HepG2 (cell line): ENCODE data around the gene SCGB2B2. TPM values are rescaled to one million over a fixed set of nuclear protein-coding genes. Genes with fewer than 3 reads are reported as not detected.

Source experiments
- ATAC-seq: fragments of 200-7000 bp; cut with Tn5 transposase; 3 replicates; pipeline ENCODE4 v1.9.1; 2020; ENCODE audit warnings: mild to moderate bottlenecking, moderate library complexity
- BruUV-seq: library from RNA; stranded (reverse); fragments of 400-500 nt; replicated peaks from 2 replicates; lab custom pipeline; 2021; lab: Mats Ljungman, UMichigan
- CTCF ChIA-PET: fragments of 300-600 bp; formaldehyde crosslinking; extraction: SDS; loops from one replicate; lab custom pipeline; 2021; ENCODE audit warnings: low total read pairs, inconsistent platforms, low intra/inter-chr PET ratio; lab: Yijun Ruan, JAX
- POLR2A ChIA-PET: fragments of 350-600 bp; sonication (Branson Sonifier 250); formaldehyde crosslinking; loops from one replicate; lab custom pipeline; 2020; ENCODE audit warnings: antibody characterized with exemption, inconsistent platforms; lab: Yijun Ruan, JAX
- DNase-seq: peaks from one replicate; pipeline ENCODE4 v3.0.0-alpha.2; 2015; ENCODE audit warnings: low spot score
- FAIRE-seq: peaks from 3 replicates; lab custom pipeline; 2011; peaks lifted over from hg19 to GRCh38; lab: Jason Lieb, UNC
- H2AFZ ChIP-seq: one replicate; pipeline ENCODE4 v1.6.1; 2011; ENCODE audit warnings: low read length, inconsistent platforms
- H3K27ac ChIP-seq: fragments of 300-600 bp; 3 replicates; pipeline ENCODE4 v1.8.0; 2011; ENCODE audit warnings: mixed run types, mild to moderate bottlenecking, mixed read lengths, low read length, inconsistent platforms; ENCODE audit not compliant: insufficient read depth; ENCODE audit errors: extremely low read length
- H3K27me3 ChIP-seq, 2 experiments: fragments of 200-600 bp in 1 of 2; 2 replicates in 1 of 2; 3 replicates in 1 of 2; pipeline versions ENCODE4 v1.6.0 to v1.8.0; 2011; ENCODE audit warnings: low read length in 2 of 2, mild to moderate bottlenecking in 2 of 2, moderate library complexity in 2 of 2, inconsistent platforms in 1 of 2; ENCODE audit not compliant: insufficient read depth in 2 of 2, control insufficient read depth in 1 of 2
- H3K36me3 ChIP-seq, 2 experiments: fragments of 200-600 bp in 1 of 2; replicated peaks in 1 of 2; 2 replicates in 1 of 2; 3 replicates in 1 of 2; pipeline versions ENCODE4 v1.5.1 to v1.8.0; 2011; ENCODE audit warnings: low read length in 2 of 2, inconsistent platforms in 1 of 2; ENCODE audit not compliant: insufficient read depth in 2 of 2, control insufficient read depth in 1 of 2
- H3K4me1 ChIP-seq: 2 replicates; pipeline ENCODE4 v1.5.1; 2012; ENCODE audit warnings: low read length, inconsistent platforms; ENCODE audit not compliant: insufficient read depth
- H3K4me2 ChIP-seq: 2 replicates; pipeline ENCODE4 v1.6.0; 2011; ENCODE audit warnings: low read depth, low read length, inconsistent platforms
- H3K4me3 ChIP-seq, 3 experiments: fragments of 200-600 bp in 1 of 3; sonication (generic), shearing (Covaris generic) in 1 of 3; replicated peaks in 1 of 3; 2 replicates each; pipeline ENCODE4 v1.5.1; 2011 to 2016; ENCODE audit warnings: low read length in 3 of 3, inconsistent platforms in 2 of 3, low read depth in 2 of 3, mild to moderate bottlenecking in 2 of 3, control low read depth in 1 of 3, mixed read lengths in 1 of 3; ENCODE audit not compliant: insufficient read depth in 1 of 3
- H3K79me2 ChIP-seq: one replicate; pipeline ENCODE4 v1.6.1; 2011; ENCODE audit warnings: low read length, inconsistent platforms; ENCODE audit not compliant: insufficient read depth
- H3K9ac ChIP-seq: 2 replicates; pipeline ENCODE4 v1.6.0; 2011; ENCODE audit warnings: mild to moderate bottlenecking, low read depth, low read length, inconsistent platforms; ENCODE audit not compliant: insufficient read depth
- H3K9me3 ChIP-seq: 2 replicates; pipeline ENCODE4 v1.5.1; 2012; ENCODE audit warnings: mild to moderate bottlenecking, low read length
- H4K20me1 ChIP-seq: 2 replicates; pipeline ENCODE4 v1.6.0; 2011; ENCODE audit warnings: inconsistent platforms, mild to moderate bottlenecking, low read length, moderate library complexity; ENCODE audit not compliant: insufficient read depth
- BCL6 ChIP-seq: IDR thresholded peaks from 2 replicates; pipeline ENCODE4 v1.6.1; 2016; ENCODE audit warnings: missing genetic modification reagents, missing compliant biosample characterization
- CEBPB ChIP-seq: IDR thresholded peaks from 2 replicates; pipeline ENCODE4 v1.6.1; 2011; ENCODE audit warnings: low read depth, low read length, improper control_type of control experiment, borderline replicate concordance
- CEBPG ChIP-seq: IDR thresholded peaks from 2 replicates; pipeline ENCODE4 v1.6.1; 2016
- FOSL2 ChIP-seq: sonication (generic); formaldehyde crosslinking; IDR thresholded peaks from 2 replicates; pipeline ENCODE4 v1.4.0; 2020; ENCODE audit warnings: missing genetic modification reagents
- FOXA1 ChIP-seq, 2 experiments: fragments of 450-650 bp in 1 of 2; sonication (generic) in 1 of 2; formaldehyde crosslinking in 1 of 2; IDR thresholded peaks; 2 replicates each; pipeline versions ENCODE4 v1.4.0 to v1.6.1; 2016 to 2020; ENCODE audit warnings: missing genetic modification reagents in 1 of 2
- HNF4A ChIP-seq: sonication (generic); formaldehyde crosslinking; IDR thresholded peaks from 2 replicates; pipeline ENCODE4 v1.4.0; 2020; ENCODE audit warnings: missing genetic modification reagents
- NR2F6 ChIP-seq, 2 experiments: IDR thresholded peaks; 2 replicates each; pipeline ENCODE4 v1.6.1; 2016; ENCODE audit warnings: antibody characterized with exemption in 1 of 2, mild to moderate bottlenecking in 1 of 2
- PHF8 ChIP-seq: sonication (generic); formaldehyde crosslinking; IDR thresholded peaks from 2 replicates; pipeline ENCODE4 v1.5.0; 2020; ENCODE audit warnings: missing genetic modification reagents
- SOX13 ChIP-seq, 3 experiments: fragments of 450-650 bp in 1 of 3; sonication (generic) in 1 of 3; formaldehyde crosslinking in 1 of 3; IDR thresholded peaks in 2 of 3; conservative IDR thresholded peaks in 1 of 3; 2 replicates each; pipeline versions ENCODE4 v1.5.0 to v1.6.1; 2016 to 2020; ENCODE audit warnings: antibody characterized with exemption in 1 of 3, mild to moderate bottlenecking in 1 of 3, missing compliant biosample characterization in 1 of 3, missing genetic modification reagents in 1 of 3, moderate library complexity in 1 of 3
- SOX6 ChIP-seq, 2 experiments: fragments of 450-650 bp in 1 of 2; sonication (generic) in 1 of 2; formaldehyde crosslinking in 1 of 2; IDR thresholded peaks; 2 replicates each; pipeline versions ENCODE4 v1.4.0 to v1.6.1; 2017 to 2020; ENCODE audit warnings: antibody characterized with exemption in 1 of 2, mild to moderate bottlenecking in 1 of 2, missing genetic modification reagents in 1 of 2
- TEAD3 ChIP-seq: optimal IDR thresholded peaks from 2 replicates; pipeline ENCODE3; 2016; ENCODE audit warnings: borderline replicate concordance
- ZNF362 ChIP-seq: sonication (generic); formaldehyde crosslinking; IDR thresholded peaks from 2 replicates; pipeline ENCODE4 v1.4.0; 2020; ENCODE audit warnings: missing genetic modification reagents, mild to moderate bottlenecking, borderline replicate concordance
- ZSCAN22 ChIP-seq: sonication (generic); formaldehyde crosslinking; IDR thresholded peaks from 2 replicates; pipeline ENCODE4 v1.4.0; 2020; ENCODE audit warnings: mild to moderate bottlenecking, missing genetic modification reagents
- WGBS: methylation state at CpG from one replicate; pipeline ENCODE4 v1.1.6; 2017; ENCODE audit warnings: low lambda C conversion rate; 5-methylcytosine and 5-hydroxymethylcytosine counted together
- in situ Hi-C: cut with HindIII; loops from 2 replicates; pipeline ENCODE4 v1.10.0; 2017; ENCODE audit warnings: low pct_unique_long_range_greater_than_20kb; ENCODE audit not compliant: extremely low pct_ligation_motif_present
- intact Hi-C: fragments of 100-400 bp; cut with micrococcal nuclease; formaldehyde crosslinking; loops from one replicate; pipeline ENCODE4 v1.10.0; 2022; ENCODE audit not compliant: unreplicated experiment
- polyA plus RNA-seq, 8 experiments: library from polyadenylated mRNA; depleted of rRNA in 3 of 8; stranded (reverse) in 7 of 8; unstranded in 1 of 8; fragments of >200 nt; fragmentation: Illumina TruSeq in 4 of 8; extraction: Trizol in 4 of 8; gene quantifications; 2 replicates each; pipeline versions ENCODE4 v1.2.1 to v1.2.3, GENCODE V29; 2011 to 2016; ENCODE audit warnings: low read depth in 4 of 8, missing spikeins in 1 of 8, mixed read lengths in 1 of 8; ENCODE audit not compliant: insufficient read depth in 1 of 8
- total RNA-seq, 5 experiments: library from RNA; depleted of rRNA; stranded (reverse); fragments of >200 nt; fragmentation: Illumina TruSeq; extraction: Trizol; gene quantifications; 2 replicates each; pipeline ENCODE4 v1.2.3, GENCODE V29; 2016; ENCODE audit warnings: low read depth in 1 of 5
- TF ChIP-seq, protein P1 (sequence below): IDR thresholded peaks from 2 replicates; pipeline ENCODE4 v1.6.1; 2016; ENCODE audit warnings: missing compliant biosample characterization, missing genetic modification reagents, borderline replicate concordance
- TF ChIP-seq, protein P2 (sequence below): sonication (generic); formaldehyde crosslinking; IDR thresholded peaks from 2 replicates; pipeline ENCODE4 v1.4.0; 2020; ENCODE audit warnings: missing genetic modification reagents

The SCGB2B2 gene
- total and polyA plus RNA-seq, 2 of the 13 experiments (the other 11 are each of a cell fraction or from before 2014, with no cell fraction given) = 0.03 TPM; not detected in 1

GRCh38 chr19:34655651-34656050 lies 21.3 kb downstream of the SCGB2B2 start:
- Histone ChIP-seq H3K4me1 (peaks cover 16% of the 10 kb centered on the region), H2AFZ (no peak overlapping the region), H3K27me3 (no peaks in the 10 kb centered on the region), H4K20me1 (no peaks in the 10 kb centered on the region), H3K79me2 (no peaks in the 10 kb centered on the region), H3K9me3 (peaks cover 7% of the 10 kb centered on the region; the same call in 1 of the 2 replicates), H3K36me3 (no peaks in the 10 kb centered on the region), H3K4me3 (no peak overlapping the region), H3K27ac (no peak overlapping the region), H3K9ac (no peak overlapping the region), H3K4me2 (peak overlapping the region; percentile 31; the same call in 1 of the 2 replicates)
- no TSS peak for BruUV-seq
- in situ Hi-C loops (no loop called here), intact Hi-C loops (no loop called here)
- ChIA-PET POLR2A (no interaction called here), CTCF (no interaction called here)
- no peak for DNase-seq
- FAIRE-seq = peak; percentile 8
- 0% methylated on average over 2 of the region's 2 CpGs for WGBS
- TF ChIP-seq SOX13 (IDR thresholded peaks at IDR 0.05) (no peak), SOX13 (CRISPR knock-in tag; conservative IDR thresholded peaks at IDR 0.05 in 1 of 2, IDR thresholded peaks at IDR 0.05 in 1 of 2) (0 out of 4 replicates have a peak, but pooled peaks of 1 of the 2 experiments have one; percentile 24), TEAD3 (CRISPR knock-in tag) (peak; percentile 72), SOX6 (IDR thresholded peaks at IDR 0.05) (no peak), SOX6 (CRISPR knock-in tag; IDR thresholded peaks at IDR 0.05) (0 out of 2 replicates have a peak, but pooled peaks have one; percentile 21), ZNF362 (peak; percentile 50; the same call in 1 of the 2 replicates), CEBPG (CRISPR knock-in tag) (peak; percentile 77), ZSCAN22 (CRISPR knock-in tag) (no peak), FOSL2 (CRISPR knock-in tag) (no peak), HNF4A (peak; percentile 63), NR2F6 (IDR thresholded peaks at IDR 0.05) (peak; percentile 55), NR2F6 (CRISPR knock-in tag; IDR thresholded peaks at IDR 0.05) (peak; percentile 70), FOXA1 (IDR thresholded peaks at IDR 0.05) (no peak), FOXA1 (CRISPR knock-in tag; IDR thresholded peaks at IDR 0.05) (no peak), CEBPB (peak; percentile 52; the same call in 1 of the 2 replicates), PHF8 (CRISPR knock-in tag) (no peak), BCL6 (CRISPR knock-in tag) (peak; percentile 25; the same call in 1 of the 2 replicates)
- TF ChIP-seq, protein P1, sequence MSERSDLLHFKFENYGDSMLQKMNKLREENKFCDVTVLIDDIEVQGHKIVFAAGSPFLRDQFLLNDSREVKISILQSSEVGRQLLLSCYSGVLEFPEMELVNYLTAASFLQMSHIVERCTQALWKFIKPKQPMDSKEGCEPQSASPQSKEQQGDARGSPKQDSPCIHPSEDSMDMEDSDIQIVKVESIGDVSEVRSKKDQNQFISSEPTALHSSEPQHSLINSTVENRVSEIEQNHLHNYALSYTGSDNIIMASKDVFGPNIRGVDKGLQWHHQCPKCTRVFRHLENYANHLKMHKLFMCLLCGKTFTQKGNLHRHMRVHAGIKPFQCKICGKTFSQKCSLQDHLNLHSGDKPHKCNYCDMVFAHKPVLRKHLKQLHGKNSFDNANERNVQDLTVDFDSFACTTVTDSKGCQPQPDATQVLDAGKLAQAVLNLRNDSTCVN (CRISPR knock-in tag) = peak; percentile 93
- TF ChIP-seq, protein P2, sequence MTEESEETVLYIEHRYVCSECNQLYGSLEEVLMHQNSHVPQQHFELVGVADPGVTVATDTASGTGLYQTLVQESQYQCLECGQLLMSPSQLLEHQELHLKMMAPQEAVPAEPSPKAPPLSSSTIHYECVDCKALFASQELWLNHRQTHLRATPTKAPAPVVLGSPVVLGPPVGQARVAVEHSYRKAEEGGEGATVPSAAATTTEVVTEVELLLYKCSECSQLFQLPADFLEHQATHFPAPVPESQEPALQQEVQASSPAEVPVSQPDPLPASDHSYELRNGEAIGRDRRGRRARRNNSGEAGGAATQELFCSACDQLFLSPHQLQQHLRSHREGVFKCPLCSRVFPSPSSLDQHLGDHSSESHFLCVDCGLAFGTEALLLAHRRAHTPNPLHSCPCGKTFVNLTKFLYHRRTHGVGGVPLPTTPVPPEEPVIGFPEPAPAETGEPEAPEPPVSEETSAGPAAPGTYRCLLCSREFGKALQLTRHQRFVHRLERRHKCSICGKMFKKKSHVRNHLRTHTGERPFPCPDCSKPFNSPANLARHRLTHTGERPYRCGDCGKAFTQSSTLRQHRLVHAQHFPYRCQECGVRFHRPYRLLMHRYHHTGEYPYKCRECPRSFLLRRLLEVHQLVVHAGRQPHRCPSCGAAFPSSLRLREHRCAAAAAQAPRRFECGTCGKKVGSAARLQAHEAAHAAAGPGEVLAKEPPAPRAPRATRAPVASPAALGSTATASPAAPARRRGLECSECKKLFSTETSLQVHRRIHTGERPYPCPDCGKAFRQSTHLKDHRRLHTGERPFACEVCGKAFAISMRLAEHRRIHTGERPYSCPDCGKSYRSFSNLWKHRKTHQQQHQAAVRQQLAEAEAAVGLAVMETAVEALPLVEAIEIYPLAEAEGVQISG (CRISPR knock-in tag) = no peak
- ATAC-seq = no peak
